HG02798 (cell line): ENCODE measurements around the gene CD8B.
"Not testable (repeated sequence)": the region's sequence is repeated elsewhere in the genome, so short reads cannot be mapped to it uniquely, and the experiment has no call there.

Experiments
- ATAC-seq: cut with Tn5 transposase; IDR thresholded peaks from one replicate; pipeline ENCODE4 v1.9.1; 2021; ENCODE audit warnings: mild to moderate bottlenecking; ENCODE audit not compliant: unreplicated experiment, poor library complexity

CD8B gene

DNA sequence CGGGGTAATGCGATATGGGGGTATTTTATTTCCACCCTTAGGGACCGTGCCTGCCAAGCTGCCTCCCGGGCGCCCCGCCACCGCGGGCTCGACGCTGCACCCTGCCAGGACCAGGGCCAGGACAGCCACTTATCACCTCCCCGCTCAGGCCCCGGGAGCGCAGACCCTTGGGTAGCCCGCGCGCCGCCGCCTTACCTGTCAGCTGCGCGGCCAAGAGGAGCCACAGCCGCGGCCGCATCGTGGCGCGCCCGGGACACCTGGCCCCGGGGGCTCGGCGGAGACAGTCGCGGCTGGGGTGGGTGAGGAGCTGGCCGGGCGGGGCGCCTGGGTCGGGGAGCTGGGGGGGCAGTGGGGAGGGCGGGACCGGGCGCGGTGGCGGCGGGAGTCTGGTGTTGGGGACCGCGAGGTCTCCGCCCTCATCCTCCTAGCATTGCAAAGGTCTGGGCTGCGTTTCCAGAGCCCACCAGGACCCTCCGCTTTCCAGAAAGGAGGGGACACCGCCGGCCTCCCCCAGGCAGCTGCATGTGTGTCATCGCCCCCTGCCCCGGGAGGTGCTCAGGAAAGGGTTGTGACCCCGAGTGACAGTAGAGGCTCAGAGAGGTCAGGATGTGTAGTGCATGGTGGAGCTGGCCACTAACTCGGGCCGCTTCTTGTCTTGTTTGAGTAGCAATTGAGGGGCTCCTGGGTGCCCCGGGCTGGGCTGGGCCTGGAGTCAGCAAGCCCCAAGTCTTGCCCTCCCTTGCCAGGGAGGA lies at the start of gene CD8B:
Gene CD8B, minus strand, starts transcription at position 259 of the 752 bp plus-strand sequence. Its CDS starts 21 bp downstream, at position 238.
- ATAC-seq: not testable (repeated sequence)

DNA sequence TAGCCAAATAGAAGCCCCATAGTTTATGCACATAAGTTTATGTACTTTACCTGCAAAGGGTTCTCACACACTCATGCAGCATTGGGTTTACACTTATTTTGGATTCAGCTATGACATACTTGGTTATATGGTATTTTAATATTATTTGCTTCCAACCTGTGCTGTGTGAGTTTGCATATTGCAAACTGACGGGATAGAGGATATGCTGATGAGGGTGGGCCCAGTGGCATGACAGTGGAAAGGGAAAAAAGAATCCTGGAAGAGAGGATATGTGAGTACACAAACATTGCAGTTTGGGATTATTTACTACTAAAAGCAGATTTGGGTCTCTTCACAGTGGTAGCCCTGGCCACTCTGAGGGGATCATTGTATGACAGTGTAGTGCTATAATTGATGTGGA lies 44.2 kb upstream of the CD8B start:
- not testable (repeated sequence) for ATAC-seq

- ATAC-seq: not testable (repeated sequence)
Measured at GRCh38 chr2:86900687-86901086, 39.0 kb upstream of the CD8B start.

GRCh38 chr2:86886026-86886425 lies 24.3 kb upstream of the CD8B start:
- ATAC-seq: not testable (repeated sequence)

DNA sequence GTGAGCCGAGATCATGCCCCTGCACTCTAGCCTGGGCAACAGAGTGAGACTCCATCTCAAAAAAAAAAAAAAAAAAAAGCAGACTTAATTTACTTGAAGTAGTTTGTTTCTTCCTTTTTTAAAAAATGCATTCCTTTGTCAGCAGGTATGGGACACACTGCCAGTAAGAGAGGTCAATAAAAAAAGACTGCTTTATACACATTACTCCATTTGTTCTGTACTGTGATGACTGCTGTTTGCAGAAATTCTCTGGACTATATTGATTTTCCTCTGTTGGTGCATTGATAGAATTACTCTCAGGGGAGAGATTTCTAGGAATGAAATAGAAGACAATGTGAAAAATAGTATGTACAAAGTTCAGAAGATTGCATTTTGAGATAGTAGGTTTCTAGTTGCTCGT lies 21.2 kb upstream of the CD8B start:
- not testable (repeated sequence) for ATAC-seq

- ATAC-seq: not testable (repeated sequence)
Measured at GRCh38 chr2:86882118-86882665, 20.5 kb upstream of the CD8B start.

GRCh38 chr2:86878986-86879385 lies 17.3 kb upstream of the CD8B start:
- ATAC-seq: not testable (repeated sequence)

GRCh38 chr2:86870941-86871340 lies 9.3 kb upstream of the CD8B start:
- not testable (repeated sequence) for ATAC-seq

DNA sequence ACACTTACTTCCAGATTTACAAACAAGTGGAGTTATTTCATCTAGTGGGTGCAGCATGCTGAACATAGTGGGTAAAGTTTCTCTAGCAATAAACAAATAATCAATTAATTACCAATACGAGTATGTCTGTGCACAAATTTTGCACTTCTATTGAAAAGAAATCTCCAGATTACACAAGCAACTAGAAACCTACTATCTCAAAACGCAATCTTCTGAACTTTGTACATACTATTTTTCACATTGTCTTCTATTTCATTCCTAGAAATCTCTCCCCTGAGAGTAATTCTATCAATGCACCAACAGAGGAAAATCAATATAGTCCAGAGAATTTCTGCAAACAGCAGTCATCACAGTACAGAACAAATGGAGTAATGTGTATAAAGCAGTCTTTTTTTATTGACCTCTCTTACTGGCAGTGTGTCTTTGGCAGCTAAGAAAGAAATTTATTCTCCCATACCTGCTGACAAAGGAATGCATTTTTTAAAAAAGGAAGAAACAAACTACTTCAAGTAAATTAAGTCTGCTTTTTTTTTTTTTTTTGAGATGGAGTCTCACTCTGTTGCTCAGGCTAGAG lies 7.3 kb upstream of the CD8B start:
- not testable (repeated sequence) for ATAC-seq

DNA sequence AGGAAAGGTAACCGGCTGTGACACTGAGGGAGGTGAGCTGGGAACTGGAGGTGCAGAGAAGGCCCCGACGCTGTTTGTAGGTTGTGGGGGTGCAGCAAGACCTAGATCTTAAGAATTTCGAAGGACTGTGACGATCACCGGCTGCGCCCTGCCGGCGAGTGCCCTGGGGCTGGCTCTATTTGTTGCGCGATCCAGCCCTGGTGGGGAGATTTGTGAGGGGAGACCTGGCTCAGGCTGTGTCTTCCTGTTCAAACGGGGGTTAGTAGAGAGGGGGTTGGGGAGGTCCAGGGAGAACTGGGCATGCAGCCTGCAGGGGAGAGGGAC lies 656 bp upstream of the CD8B start:
- not testable (repeated sequence) for ATAC-seq

- ATAC-seq: not testable (repeated sequence)
Measured at GRCh38 chr2:86861175-86861574, 511 bp downstream of the CD8B start.

DNA sequence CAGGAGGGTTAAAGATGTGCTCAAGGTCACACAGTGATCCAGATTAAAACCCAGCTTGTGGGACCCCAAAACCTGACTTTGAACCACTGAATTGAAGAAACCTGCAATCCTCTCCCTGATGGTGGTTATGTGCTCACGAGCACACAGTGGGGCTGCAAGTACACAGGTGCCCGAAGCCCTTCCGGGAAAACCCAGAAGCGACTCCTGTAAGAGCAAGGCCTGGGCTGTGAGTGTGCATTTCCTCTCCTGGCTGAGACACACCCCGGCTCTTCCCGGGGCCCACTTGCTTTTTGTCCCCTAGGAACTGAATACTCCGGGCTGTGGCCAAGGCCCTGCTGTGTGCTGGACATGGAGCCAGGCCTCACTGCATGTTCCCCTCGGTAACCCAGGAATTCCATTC lies 1.1 kb downstream of the CD8B start:
- ATAC-seq: not testable (repeated sequence)

DNA sequence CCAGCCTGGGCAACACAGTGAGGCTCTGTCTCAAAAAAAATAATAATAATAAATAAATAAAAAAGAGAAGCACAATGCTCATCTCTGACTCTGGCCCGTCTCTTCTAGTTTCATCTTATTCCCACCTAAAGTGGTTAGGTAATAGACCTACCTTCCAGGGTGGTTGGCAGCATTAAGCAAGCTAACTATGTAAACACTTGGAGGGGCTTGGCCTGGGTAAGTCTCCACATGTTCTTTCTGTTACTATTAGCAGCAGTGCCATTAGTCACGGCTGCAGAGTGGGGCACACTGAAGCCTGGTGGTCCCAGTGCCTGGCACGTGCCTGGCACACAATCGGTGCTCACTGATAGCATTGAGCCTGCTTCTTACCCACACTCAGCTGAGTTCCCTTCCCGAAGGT lies 4.0 kb downstream of the CD8B start:
- not testable (repeated sequence) for ATAC-seq

GRCh38 chr2:86856498-86856897 lies 5.2 kb downstream of the CD8B start:
- ATAC-seq: not testable (repeated sequence)

DNA sequence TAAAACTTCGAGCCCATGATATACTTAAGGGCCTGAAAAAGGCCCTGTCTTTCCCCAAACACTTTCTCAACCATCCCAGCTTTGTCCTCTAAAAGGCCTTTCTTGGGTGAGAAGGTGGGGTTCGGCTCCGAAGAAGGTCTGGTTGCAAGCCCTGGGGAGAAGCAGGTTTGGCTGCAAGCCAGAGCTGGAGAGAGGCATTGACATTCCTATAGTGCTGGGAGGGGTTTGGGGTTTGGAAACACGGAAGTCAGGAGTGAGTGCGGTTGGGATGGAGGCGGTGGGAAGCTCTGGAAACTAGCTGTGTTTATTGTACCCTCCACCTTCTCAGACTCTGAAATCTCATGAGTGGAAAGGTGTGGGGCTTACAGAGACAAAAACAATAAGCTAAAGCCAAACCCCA lies 5.7 kb downstream of the CD8B start:
- ATAC-seq: not testable (repeated sequence)

- ATAC-seq: not testable (repeated sequence)
Measured at GRCh38 chr2:86851581-86851980, 10.1 kb downstream of the CD8B start.

GRCh38 chr2:86842607-86843234 lies 19.0 kb downstream of the CD8B start:
- not testable (repeated sequence) for ATAC-seq

DNA sequence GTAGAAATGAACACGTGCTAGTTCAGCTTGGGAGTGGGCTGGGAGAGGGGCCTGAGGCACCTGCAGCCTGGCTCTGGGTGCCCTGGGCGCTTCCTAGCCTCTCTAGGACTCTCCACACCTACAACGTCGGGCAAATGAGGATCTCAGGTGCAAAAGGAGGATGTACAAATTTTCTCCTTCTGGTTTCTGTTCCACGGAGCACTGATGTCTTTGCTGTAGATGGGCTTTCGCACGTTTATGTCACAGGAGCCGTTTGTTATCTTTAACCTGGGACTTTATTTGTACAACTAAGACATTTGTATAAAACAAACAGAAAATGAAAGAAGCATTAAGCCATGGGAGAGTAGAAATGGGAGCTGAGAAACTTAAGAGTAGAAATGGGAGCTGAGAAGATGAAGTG lies 20.4 kb downstream of the CD8B start:
- ATAC-seq: not testable (repeated sequence)

DNA sequence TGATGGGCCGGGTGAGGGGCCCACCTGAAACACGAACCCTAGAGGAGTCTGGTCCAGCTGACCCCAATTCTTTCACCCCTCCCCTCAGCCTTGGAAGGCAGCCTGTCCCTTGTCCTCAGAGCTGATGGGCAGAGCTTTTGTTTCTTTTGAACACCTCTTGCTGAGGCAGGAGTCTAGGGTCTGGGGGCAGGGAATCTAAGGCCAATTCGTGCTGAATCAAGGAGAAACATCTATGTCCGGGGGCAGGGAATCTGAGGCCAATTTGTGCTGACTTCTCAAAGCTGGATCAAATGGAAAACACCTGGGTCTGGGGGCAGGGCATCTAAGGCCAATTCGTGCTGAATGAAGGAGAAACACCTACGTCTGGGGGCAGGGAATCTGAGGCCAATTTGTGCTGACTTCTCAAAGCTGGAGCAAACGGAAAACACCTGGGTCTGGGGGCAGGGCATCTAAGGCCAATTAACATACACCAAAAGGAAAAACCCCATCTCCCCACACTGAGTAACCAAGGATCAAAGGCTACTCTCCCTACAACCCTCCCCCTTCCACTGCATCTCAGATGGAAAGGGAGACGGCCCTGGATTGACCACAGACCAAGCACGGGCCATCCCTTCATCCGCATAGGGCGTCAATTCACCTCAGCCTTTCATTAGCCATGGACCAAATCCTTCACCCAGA lies 21.7 kb downstream of the CD8B start:
- not testable (repeated sequence) for ATAC-seq

- not testable (repeated sequence) for ATAC-seq
Measured at GRCh38 chr2:86839455-86839854, 22.2 kb downstream of the CD8B start.

DNA sequence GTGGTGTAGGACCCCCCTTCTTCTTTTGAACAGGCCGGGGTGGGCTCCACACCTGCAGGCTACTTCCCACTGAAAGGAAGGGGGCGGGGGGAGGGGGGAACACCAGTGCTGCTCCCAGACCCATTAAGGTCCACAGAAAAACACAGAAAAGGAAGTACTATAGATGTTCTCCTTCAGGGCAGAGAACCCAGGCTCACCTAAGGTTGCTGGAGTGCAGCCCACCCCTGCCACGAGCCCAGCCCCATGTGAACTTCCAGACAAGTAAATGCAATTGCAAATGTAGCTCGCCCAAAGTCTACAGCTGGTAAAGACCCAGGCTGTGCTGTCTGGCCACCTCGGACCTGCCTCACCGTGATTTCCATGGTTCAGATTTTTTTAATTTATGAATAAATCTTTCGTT lies 24.0 kb downstream of the CD8B start:
- not testable (repeated sequence) for ATAC-seq
